ENCODE measurements around the gene HDAC1. TPM values are rescaled to one million over a fixed set of nuclear protein-coding genes. Genes with fewer than 3 reads are reported as not detected.

HDAC1 gene
- total RNA-seq, 1 experiment from 2014 or later = 117 TPM

GRCh38 chr1:32335790-32336590, 44.1 kb downstream of the HDAC1 start, which contains the start of gene MARCKSL1:
MARCKSL1 (minus strand) TSS chr1:32336233; CDS start chr1:32336033, 200 bp downstream.
- 0 out of 2 replicates have a peak, but pooled peaks cover 2% of the 10 kb centered on the region for H3K36me3 ChIP-seq (ENCODE audit: control insufficient read depth, insufficient read depth, low read length)
- H3K9me3 Mint-ChIP-seq (ENCODE audit: unreplicated experiment) = no peaks in the 10 kb centered on the region
- no peaks in the 10 kb centered on the region for H3K27me3 ChIP-seq (replicated peaks; ENCODE audit: control insufficient read depth, insufficient read depth, low read length)
- no peaks in the 10 kb centered on the region for H3K27me3 Mint-ChIP-seq (ENCODE audit: insufficient read depth, unreplicated experiment)
- peaks cover 22% of the 10 kb centered on the region for H3K4me1 ChIP-seq
- peaks cover 57% of the 10 kb centered on the region for H3K36me3 Mint-ChIP-seq (ENCODE audit: insufficient read depth, unreplicated experiment)
- peak within 1 kb of the TSS; percentile 79 for H3K4me3 ChIP-seq (ENCODE audit: low read depth, low read length)
- peak; percentile 70 to 84 for DNase-seq
- H3K27ac Mint-ChIP-seq (ENCODE audit: unreplicated experiment) = peak within 1 kb of the TSS; percentile 59
- no peaks in the 10 kb centered on the region for H3K9me3 ChIP-seq
- POLR2A ChIA-PET = interaction anchor here (0.5 to 1.7 kb wide), 15 partner anchors 9 to 315 kb away, joined by 3 to 17 read pairs (median 6); partner anchors contain the start of genes BSDC1, HDAC1 and RBBP4
- peaks cover 21% of the 10 kb centered on the region for H3K4me1 Mint-ChIP-seq (ENCODE audit: low read depth, unreplicated experiment)
- TF ChIP-seq CTCF (IDR thresholded peaks at IDR 0.05; ENCODE audit: insufficient read depth in 1 of 2, low read depth in 1 of 2, low read length in 1 of 2, severe bottlenecking in 1 of 2, unreplicated experiment in 1 of 2) = no peak
- CTCF ChIA-PET = interaction anchor here (0.5 to 0.8 kb wide), 2 partner anchors 14 to 107 kb away, joined by 3 to 9 read pairs; no protein-coding TSS in a partner anchor
- intact Hi-C loops (cut with micrococcal nuclease; ENCODE audit: unreplicated experiment) = no loop called here
- BruUV-seq (replicated peaks) = no TSS peak
- H3K4me3 Mint-ChIP-seq (ENCODE audit: unreplicated experiment) = peak within 1 kb of the TSS; percentile 83

GRCh38 chr1:32336591-32336932, 44.7 kb downstream of the HDAC1 start:
- H3K4me3 ChIP-seq (ENCODE audit: low read depth, low read length) = peak overlapping the region; percentile 79
- ChIA-PET CTCF (interaction anchor here (0.5 to 0.8 kb wide), 2 partner anchors 15 to 108 kb away, joined by 3 to 9 read pairs; no protein-coding TSS in a partner anchor), POLR2A (interaction anchor here (0.5 to 1.7 kb wide), 10 partner anchors 8 to 314 kb away, joined by 3 to 17 read pairs (median 6); partner anchors contain the start of genes BSDC1, HDAC1 and RBBP4)
- no peak for DNase-seq
- TF ChIP-seq CTCF (IDR thresholded peaks at IDR 0.05; ENCODE audit: insufficient read depth in 1 of 2, low read depth in 1 of 2, low read length in 1 of 2, severe bottlenecking in 1 of 2, unreplicated experiment in 1 of 2) = no peak
- no peaks in the 10 kb centered on the region for H3K27me3 ChIP-seq (replicated peaks; ENCODE audit: control insufficient read depth, insufficient read depth, low read length)
- BruUV-seq (replicated peaks) = no TSS peak
- H3K9me3 ChIP-seq = no peaks in the 10 kb centered on the region
- H3K4me1 ChIP-seq = peaks cover 22% of the 10 kb centered on the region
- H3K36me3 ChIP-seq (ENCODE audit: control insufficient read depth, insufficient read depth, low read length) = 0 out of 2 replicates have a peak, but pooled peaks cover 2% of the 10 kb centered on the region
- H3K27ac Mint-ChIP-seq (ENCODE audit: unreplicated experiment) = no peak overlapping the region
- H3K27me3 Mint-ChIP-seq (ENCODE audit: insufficient read depth, unreplicated experiment) = no peaks in the 10 kb centered on the region
- peak overlapping the region; percentile 83 for H3K4me3 Mint-ChIP-seq (ENCODE audit: unreplicated experiment)
- peaks cover 51% of the 10 kb centered on the region for H3K36me3 Mint-ChIP-seq (ENCODE audit: insufficient read depth, unreplicated experiment)
- intact Hi-C loops (cut with micrococcal nuclease; ENCODE audit: unreplicated experiment) = no loop called here
- peaks cover 21% of the 10 kb centered on the region for H3K4me1 Mint-ChIP-seq (ENCODE audit: low read depth, unreplicated experiment)
- no peaks in the 10 kb centered on the region for H3K9me3 Mint-ChIP-seq (ENCODE audit: unreplicated experiment)

GRCh38 chr1:32336963-32337675, 45.2 kb downstream of the HDAC1 start:
- TF ChIP-seq CTCF (IDR thresholded peaks at IDR 0.05; ENCODE audit: insufficient read depth in 1 of 2, low read depth in 1 of 2, low read length in 1 of 2, severe bottlenecking in 1 of 2, unreplicated experiment in 1 of 2) = no peak
- H3K27ac Mint-ChIP-seq (ENCODE audit: unreplicated experiment) = no peak overlapping the region
- H3K4me1 Mint-ChIP-seq (ENCODE audit: low read depth, unreplicated experiment) = peaks cover 16% of the 10 kb centered on the region
- H3K27me3 Mint-ChIP-seq (ENCODE audit: insufficient read depth, unreplicated experiment) = no peaks in the 10 kb centered on the region
- POLR2A ChIA-PET = no interaction called here
- H3K27me3 ChIP-seq (replicated peaks; ENCODE audit: control insufficient read depth, insufficient read depth, low read length) = no peaks in the 10 kb centered on the region
- H3K4me3 Mint-ChIP-seq (ENCODE audit: unreplicated experiment) = peak overlapping the region; percentile 83
- H3K4me1 ChIP-seq = peaks cover 22% of the 10 kb centered on the region
- intact Hi-C loops (cut with micrococcal nuclease; ENCODE audit: unreplicated experiment) = no loop called here
- H3K4me3 ChIP-seq (ENCODE audit: low read depth, low read length) = no peak overlapping the region
- H3K9me3 ChIP-seq = no peaks in the 10 kb centered on the region
- no peaks in the 10 kb centered on the region for H3K9me3 Mint-ChIP-seq (ENCODE audit: unreplicated experiment)
- no TSS peak for BruUV-seq (replicated peaks)
- CTCF ChIA-PET = interaction anchor here (0.6 to 0.7 kb wide), 2 partner anchors 60 to 127 kb away, joined by 3 to 7 read pairs; no protein-coding TSS in a partner anchor
- 0 out of 2 replicates have a peak, but pooled peaks cover 2% of the 10 kb centered on the region for H3K36me3 ChIP-seq (ENCODE audit: control insufficient read depth, insufficient read depth, low read length)
- H3K36me3 Mint-ChIP-seq (ENCODE audit: insufficient read depth, unreplicated experiment) = peaks cover 46% of the 10 kb centered on the region
- no peak for DNase-seq
